ENCODE results near the gene SCAF4. TPM values are rescaled to one million over a fixed set of nuclear protein-coding genes. Genes with fewer than 3 reads are reported as not detected.

Gene SCAF4
- total and polyA plus RNA-seq, 2 of the 8 experiments (the other 6 are each of a cell fraction or from before 2014, with no cell fraction given) = 28.9 to 55.1 TPM

GRCh38 chr21:31629972-31630711 lies 101.8 kb downstream of the SCAF4 start:
- DNase-seq (ENCODE audit: low read depth in 1 of 2, low spot score in 2 of 2) = no peak
- no peak overlapping the region for H3K4me2 ChIP-seq (ENCODE audit: insufficient read depth in 1 of 2, low read depth in 2 of 2, low read length in 2 of 2)
- WGBS, 2 experiments (ENCODE audit: extremely low coverage in 1 of 2, insufficient coverage in 1 of 2, insufficient read length in 1 of 2, insufficient replicate concordance in 2 of 2, low coverage in 1 of 2, low lambda C conversion rate in 2 of 2, missing lambda C conversion rate in 1 of 2) = 92% methylated on average over 8 of the region's 8 CpGs; no CpG with 5 or more reads in 1 of the 2 experiments
- no peak for TF ChIP-seq HDAC2 (IDR thresholded peaks at IDR 0.05; ENCODE audit: borderline replicate concordance in 1 of 2, low read depth in 2 of 2, low read length in 2 of 2)
- TF ChIP-seq SIN3A (conservative IDR thresholded peaks at IDR 0.05 in 1 of 2, IDR thresholded peaks at IDR 0.05 in 1 of 2; ENCODE audit: low read depth in 1 of 2, low read length in 2 of 2) = no peak
- TF ChIP-seq RXRA (IDR thresholded peaks at IDR 0.05; ENCODE audit: insufficient read depth, low read depth, low read length) = no peak
- no peak for TF ChIP-seq USF2 (IDR thresholded peaks at IDR 0.05; ENCODE audit: low read length)
- no peak for TF ChIP-seq TEAD4 (IDR thresholded peaks at IDR 0.05; ENCODE audit: low read depth, low read length)
- TF ChIP-seq RBBP5 (IDR thresholded peaks at IDR 0.05; ENCODE audit: borderline replicate concordance, low read depth, low read length) = no peak
- no peak for TF ChIP-seq POLR2AphosphoS5 (IDR thresholded peaks at IDR 0.05; ENCODE audit: low read depth, low read length)
- no peak for TF ChIP-seq SP1 (IDR thresholded peaks at IDR 0.05; ENCODE audit: low read depth, low read length)
- TF ChIP-seq CBX5 (IDR thresholded peaks at IDR 0.05; ENCODE audit: low read depth, low read length) = no peak
- TF ChIP-seq NRF1 (IDR thresholded peaks at IDR 0.05; ENCODE audit: low read depth, low read length) = no peak
- no peak for TF ChIP-seq CHD1 (IDR thresholded peaks at IDR 0.05; ENCODE audit: low read depth, low read length)

More at GRCh38 chr21:31629972-31630711, 101.8 kb downstream of the SCAF4 start:
- no peak overlapping the region for H4K8ac ChIP-seq (ENCODE audit: extremely low read depth, insufficient read depth, low read length)
- no peak overlapping the region for H2AK5ac ChIP-seq (ENCODE audit: low read depth, low read length)
- H2BK120ac ChIP-seq (replicated peaks; ENCODE audit: low read depth, low read length) = no peak overlapping the region
- H3K4me1 ChIP-seq (replicated peaks in 1 of 4; ENCODE audit: control insufficient read depth in 3 of 4, insufficient read depth in 4 of 4, low read length in 3 of 4) = no peaks in the 10 kb centered on the region
- no peak overlapping the region for H2BK12ac ChIP-seq (ENCODE audit: low read depth, low read length)
- no peak overlapping the region for H3K23ac ChIP-seq (ENCODE audit: insufficient read length)
- H3K4me3 ChIP-seq (ENCODE audit: extremely low read depth in 1 of 4, insufficient read depth in 2 of 4, low read depth in 3 of 4, low read length in 4 of 4) = no peak overlapping the region
- H3K14ac ChIP-seq (ENCODE audit: insufficient read length) = no peak overlapping the region
- no peaks in the 10 kb centered on the region for H4K20me1 ChIP-seq (replicated peaks in 1 of 2; ENCODE audit: control insufficient read depth in 1 of 2, insufficient read depth in 2 of 2, low read length in 2 of 2)
- H3K79me1 ChIP-seq (ENCODE audit: low read depth, low read length) = no peaks in the 10 kb centered on the region
- ChIA-PET POLR2A (ENCODE audit: partially characterized antibody) (no interaction called here), CTCF (ENCODE audit: partially characterized antibody) (interaction anchor here (1.0 to 1.3 kb wide), 2 partner anchors 49 to 507 kb away, joined by 3 to 4 read pairs; no protein-coding TSS in a partner anchor)
- H3K27me3 ChIP-seq (replicated peaks in 1 of 4; ENCODE audit: control insufficient read depth in 3 of 4, extremely low read depth in 1 of 4, insufficient read depth in 3 of 4, low read length in 3 of 4) = no peaks in the 10 kb centered on the region
- H2AFZ ChIP-seq (ENCODE audit: low read length) = no peak overlapping the region
- H4K91ac ChIP-seq (replicated peaks; ENCODE audit: insufficient read length, low read length) = no peak overlapping the region
- no peak overlapping the region for H2BK5ac ChIP-seq (ENCODE audit: low read depth, low read length)
- H2BK15ac ChIP-seq (ENCODE audit: low read length) = no peak overlapping the region
- H3K9me3 ChIP-seq (ENCODE audit: insufficient read depth in 2 of 2, low read depth in 1 of 2, low read length in 1 of 2) = no peaks in the 10 kb centered on the region
- FAIRE-seq = no peak
- H3K27ac ChIP-seq (ENCODE audit: low read depth, low read length) = no peak overlapping the region
- no peak overlapping the region for H3K56ac ChIP-seq (replicated peaks; ENCODE audit: insufficient read length, low read depth, low read length)
- H3K18ac ChIP-seq (ENCODE audit: extremely low read depth, low read length) = no peak overlapping the region
- no peak overlapping the region for H3K4ac ChIP-seq (replicated peaks; ENCODE audit: insufficient read length, low read depth, low read length)
- no peaks in the 10 kb centered on the region for H3K36me3 ChIP-seq (ENCODE audit: control insufficient read depth in 2 of 4, insufficient read depth in 4 of 4, low read length in 3 of 4)
- no peak overlapping the region for H2BK20ac ChIP-seq (ENCODE audit: low read length)
- H3K9ac ChIP-seq (replicated peaks in 1 of 4; ENCODE audit: extremely low read depth in 1 of 4, low read depth in 3 of 4, low read length in 3 of 4) = no peak overlapping the region
- H3K79me2 ChIP-seq (ENCODE audit: control insufficient read depth in 1 of 2, insufficient read depth in 2 of 2, low read length in 2 of 2) = no peaks in the 10 kb centered on the region
- no peaks in the 10 kb centered on the region for H3K23me2 ChIP-seq (ENCODE audit: low read depth, low read length)
- H4K5ac ChIP-seq (ENCODE audit: insufficient read length, low read depth, low read length) = no peak overlapping the region
